ENCODE results near the gene APC. TPM values are rescaled to one million over a fixed set of nuclear protein-coding genes. Genes with fewer than 3 reads are reported as not detected.
"Not testable (repeated sequence)": the region's sequence is repeated elsewhere in the genome, so short reads cannot be mapped to it uniquely, and the experiment has no call there.

The APC gene
- total RNA-seq, 1 experiment from 2014 or later: 23.4 TPM

- DNase-seq (ENCODE audit: low read depth): no peak
These were observed 120.2 kb downstream of the APC start for GRCh38 chr5:112857866-112858265.

- DNase-seq (ENCODE audit: low read depth): not testable (repeated sequence)
These were observed 122.9 kb downstream of the APC start for GRCh38 chr5:112860571-112860928.

GRCh38 chr5:112860929-112861637, 123.4 kb downstream of the APC start, which contains the start of gene SRP19:
Gene SRP19 (plus strand): TSS chr5:112861287. CDS start chr5:112861377, 90 bp downstream.
- DNase-seq (ENCODE audit: low read depth): peak; percentile 96

DNA sequence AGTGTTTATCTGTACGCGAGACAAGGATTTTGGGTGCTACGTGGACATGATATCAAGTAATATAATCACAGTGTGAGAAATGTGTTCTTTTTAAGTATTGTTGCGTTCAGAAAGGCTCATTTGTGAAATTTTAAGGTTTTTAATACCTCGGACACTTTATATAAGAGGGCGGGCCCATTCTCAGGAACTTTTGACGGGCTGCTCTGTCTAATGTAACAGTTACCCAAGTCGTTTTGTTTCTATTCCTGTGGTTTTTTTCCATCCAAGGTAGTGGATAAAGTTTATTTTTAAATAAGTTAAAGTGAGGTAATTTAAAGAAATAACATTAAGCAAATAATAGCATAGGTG, 123.9 kb downstream of the APC start:
- no peak for DNase-seq (ENCODE audit: low read depth)

DNA sequence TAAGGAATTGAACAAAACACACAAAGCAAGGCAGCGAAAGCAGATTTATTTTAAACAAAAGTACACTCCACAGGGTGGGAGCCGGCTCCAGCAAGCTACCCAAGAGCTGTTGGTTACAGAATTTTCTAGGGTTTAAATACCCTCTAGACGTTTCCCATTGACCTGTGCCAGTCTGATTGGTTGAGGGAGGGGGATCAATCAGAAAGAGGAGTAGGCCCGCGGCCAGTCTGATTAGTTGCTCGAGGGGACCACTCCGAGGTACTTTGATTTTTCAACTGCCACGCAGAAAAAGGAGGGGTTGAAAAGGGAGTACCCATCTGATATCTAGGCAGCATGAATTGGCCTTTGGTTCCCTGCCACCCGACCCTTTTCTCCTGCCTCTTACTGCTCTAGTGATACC, 124.4 kb downstream of the APC start:
- peak; percentile 19 for DNase-seq (ENCODE audit: low read depth)

- no peak for DNase-seq (ENCODE audit: low read depth)
These were observed 125.9 kb downstream of the APC start for GRCh38 chr5:112863549-112863948.

GRCh38 chr5:112865128-112865527, 127.4 kb downstream of the APC start:
- no peak for DNase-seq (ENCODE audit: low read depth)

GRCh38 chr5:112866739-112867138, 129.1 kb downstream of the APC start:
- DNase-seq (ENCODE audit: low read depth): no peak

GRCh38 chr5:112867411-112867810, 129.7 kb downstream of the APC start:
- no peak for DNase-seq (ENCODE audit: low read depth)

DNA sequence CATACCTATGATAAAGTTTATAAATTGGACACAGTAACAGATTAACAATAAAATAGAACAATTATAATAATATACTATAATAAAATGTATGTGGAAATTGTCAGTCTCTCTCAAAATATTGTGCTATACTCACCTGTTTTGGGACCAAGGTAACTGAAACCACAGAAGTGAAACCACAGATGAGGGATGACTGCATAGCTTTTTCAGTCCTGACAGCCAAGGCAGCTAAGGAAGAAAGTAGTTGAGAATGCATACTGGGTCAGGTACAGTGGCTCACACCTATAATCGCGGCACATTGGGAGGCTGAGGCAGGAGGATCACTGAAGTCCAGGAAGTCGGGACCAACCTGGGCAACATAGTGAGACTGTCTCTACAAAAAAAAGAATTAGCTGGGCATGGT, 132.3 kb downstream of the APC start:
- DNase-seq (ENCODE audit: low read depth): no peak

GRCh38 chr5:112870966-112871365, 133.3 kb downstream of the APC start:
- no peak for DNase-seq (ENCODE audit: low read depth)

- DNase-seq (ENCODE audit: low read depth): no peak
These were observed 138.7 kb downstream of the APC start for GRCh38 chr5:112876362-112876761.

GRCh38 chr5:112878101-112878500, 140.4 kb downstream of the APC start:
- DNase-seq (ENCODE audit: low read depth): no peak

DNA sequence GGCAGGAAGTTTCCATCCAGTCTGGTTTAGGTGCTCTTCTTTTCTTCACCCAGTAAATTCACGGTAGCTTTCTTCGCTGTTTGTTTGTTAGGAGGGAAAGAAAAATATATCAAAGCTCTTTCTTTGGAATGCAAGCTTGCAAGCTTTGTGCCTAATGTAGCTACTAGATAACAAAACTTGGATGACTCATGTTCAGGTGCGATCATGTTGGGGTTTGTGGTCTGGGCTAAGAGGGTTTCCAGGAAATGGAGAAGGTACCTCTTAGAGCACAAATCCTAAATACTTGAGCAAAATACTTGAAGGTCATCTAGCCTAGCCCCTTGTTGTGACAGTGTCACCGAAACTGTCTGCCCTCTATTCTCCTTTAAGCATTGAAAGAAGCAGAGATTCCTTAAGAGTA, 141.1 kb downstream of the APC start:
- peak; percentile 36 for DNase-seq (ENCODE audit: low read depth)

DNA sequence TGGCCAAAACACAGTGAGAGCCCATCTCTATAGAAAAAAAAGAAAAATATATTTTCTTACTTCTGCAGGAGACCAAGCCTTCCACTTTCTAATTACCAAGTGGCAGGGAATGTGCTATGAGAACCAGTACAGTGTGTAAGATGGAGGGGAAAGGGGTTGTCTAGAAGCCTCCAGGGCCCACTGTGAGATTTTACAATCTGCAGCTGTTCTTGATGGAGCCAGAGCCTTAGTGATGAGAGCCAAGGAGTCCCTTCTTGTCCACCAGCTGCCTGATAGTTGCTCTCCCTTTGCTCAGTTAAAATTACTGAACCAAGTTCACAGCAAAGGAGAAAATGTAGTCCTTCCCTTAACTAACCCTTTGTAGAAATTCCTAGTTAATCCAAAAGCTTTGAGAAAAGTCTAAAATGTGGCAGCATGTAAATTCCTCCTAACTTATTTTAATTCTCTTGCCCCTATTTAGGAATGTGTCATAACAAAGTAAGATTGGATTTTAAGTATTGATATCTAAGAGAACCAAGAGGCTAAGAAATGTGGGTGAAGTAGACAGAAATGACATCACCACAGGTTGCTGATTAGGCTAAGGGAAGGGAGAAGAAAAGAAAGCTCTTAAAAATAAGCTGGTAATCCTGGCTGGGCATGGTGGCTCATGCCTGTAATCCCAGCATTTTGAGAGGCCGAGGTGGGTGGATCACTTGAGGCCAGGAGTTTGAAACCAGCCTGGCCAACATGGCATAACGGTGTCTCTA, 142.7 kb downstream of the APC start:
- no peak for DNase-seq (ENCODE audit: low read depth)

GRCh38 chr5:112883192-112883591, 145.5 kb downstream of the APC start:
- no peak for DNase-seq (ENCODE audit: low read depth)

DNA sequence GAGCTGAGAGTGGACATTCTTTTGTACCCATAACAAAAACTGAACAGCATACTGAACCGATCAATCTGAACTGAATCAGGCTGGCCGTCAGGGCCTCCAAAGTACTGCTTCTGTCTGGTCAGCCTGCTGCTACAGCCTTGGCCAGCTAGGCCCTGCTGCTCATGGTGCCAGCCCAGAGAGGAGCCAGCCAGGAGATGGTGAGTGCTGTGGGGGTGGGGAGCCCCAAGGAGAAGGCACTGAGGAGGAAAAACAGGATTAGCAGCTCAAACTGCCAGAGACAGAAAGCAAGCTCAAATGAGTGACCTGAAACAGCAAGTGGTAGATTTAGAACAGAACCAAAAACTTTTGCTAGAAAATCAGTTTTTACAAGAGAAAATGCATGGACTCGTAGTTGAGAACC, 147.3 kb downstream of the APC start:
- no peak for DNase-seq (ENCODE audit: low read depth)

DNA sequence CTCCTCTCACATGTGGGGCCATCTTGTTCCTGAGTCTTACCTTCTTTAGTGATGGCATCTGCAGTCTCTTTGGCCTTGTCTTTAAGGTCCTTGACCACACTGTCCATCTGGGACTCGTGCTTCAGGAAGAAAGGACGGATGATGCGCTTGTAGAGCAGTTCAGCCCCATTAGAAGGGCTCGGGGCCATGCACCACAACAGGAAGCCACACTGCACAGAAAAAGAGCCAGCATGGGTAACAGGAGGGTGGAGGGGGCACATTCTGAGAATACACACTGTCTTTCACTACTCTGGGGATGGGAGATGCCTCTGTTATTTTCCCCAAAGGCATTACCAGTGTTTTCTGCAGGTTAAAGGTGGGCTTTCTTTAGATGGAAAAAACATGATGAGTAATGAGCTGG, 149.3 kb downstream of the APC start:
- DNase-seq (ENCODE audit: low read depth): no peak

- not testable (repeated sequence) for DNase-seq (ENCODE audit: low read depth)
These were observed 154.4 kb downstream of the APC start for GRCh38 chr5:112892066-112892465.

DNA sequence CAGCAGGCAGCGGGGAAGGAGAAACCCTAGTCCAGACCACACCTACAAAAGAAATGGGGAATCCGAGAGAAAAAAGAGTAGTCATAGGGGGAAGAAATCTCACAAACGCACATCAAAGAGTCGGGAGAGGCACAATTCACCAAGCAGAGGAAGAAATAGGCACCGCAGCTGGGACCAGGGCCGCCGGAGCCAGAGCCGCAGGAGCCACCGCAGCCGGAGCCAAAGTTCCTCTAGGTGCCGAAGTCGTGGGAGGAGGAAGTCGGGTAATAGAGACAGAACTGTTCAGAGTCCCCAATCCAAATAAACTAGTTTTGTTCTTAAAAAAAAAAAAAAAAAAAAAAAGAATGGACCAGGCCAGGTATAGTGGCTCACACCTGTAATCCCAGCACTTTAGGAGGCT, 155.1 kb downstream of the APC start:
- no peak for DNase-seq (ENCODE audit: low read depth)

- DNase-seq (ENCODE audit: low read depth): no peak
These were observed 158.0 kb downstream of the APC start for GRCh38 chr5:112895682-112896081.

All from RPMI7951 (cell line).